GM23248 (cell line): ENCODE results near the gene CCDC170. TPM values are rescaled to one million over a fixed set of nuclear protein-coding genes. Genes with fewer than 3 reads are reported as not detected.
"Not testable (repeated sequence)": the region's sequence is repeated elsewhere in the genome, so short reads cannot be mapped to it uniquely, and the experiment has no call there.

ENCODE experiments used
- DNase-seq: peaks from one replicate; pipeline ENCODE4 v3.0.0-alpha.2; 2015
- H2AFZ ChIP-seq: fragments of 200-600 bp; sonication (generic); 2 replicates; pipeline ENCODE4 v1.6.1; 2016; ENCODE audit warnings: antibody characterized with exemption
- H3F3A ChIP-seq: fragments of 200-600 bp; sonication (generic); 2 replicates; pipeline ENCODE4 v1.6.1; 2016; ENCODE audit warnings: mild to moderate bottlenecking, antibody characterized with exemption, mixed run types; ENCODE audit not compliant: insufficient read depth
- H3K27ac ChIP-seq: fragments of 200-600 bp; sonication (generic); 2 replicates; pipeline ENCODE4 v1.5.1; 2016; ENCODE audit warnings: mild to moderate bottlenecking
- H3K27me3 ChIP-seq: fragments of 200-600 bp; sonication (generic); replicated peaks from 2 replicates; pipeline ENCODE4 v1.6.1; 2016; ENCODE audit warnings: mild to moderate bottlenecking; ENCODE audit not compliant: insufficient read depth
- H3K36me3 ChIP-seq: fragments of 200-600 bp; sonication (generic); 2 replicates; pipeline ENCODE4 v1.6.1; 2016; ENCODE audit warnings: low read depth, mild to moderate bottlenecking
- H3K4me1 ChIP-seq: fragments of 200-600 bp; sonication (generic); 2 replicates; pipeline ENCODE4 v1.6.1; 2016; ENCODE audit warnings: mild to moderate bottlenecking; ENCODE audit not compliant: insufficient read depth
- H3K4me2 ChIP-seq: fragments of 200-600 bp; sonication (generic); one replicate; pipeline ENCODE4 v1.6.1; 2016; ENCODE audit warnings: mild to moderate bottlenecking; ENCODE audit not compliant: unreplicated experiment
- H3K4me3 ChIP-seq: fragments of 200-600 bp; sonication (generic); 2 replicates; pipeline ENCODE4 v1.5.1; 2016; ENCODE audit warnings: mild to moderate bottlenecking
- H3K79me2 ChIP-seq: fragments of 200-600 bp; sonication (generic); 2 replicates; pipeline ENCODE4 v1.6.1; 2016; ENCODE audit warnings: mild to moderate bottlenecking; ENCODE audit not compliant: insufficient read depth
- H3K9ac ChIP-seq: fragments of 200-600 bp; sonication (generic); 2 replicates; pipeline ENCODE4 v1.6.1; 2016; ENCODE audit warnings: mild to moderate bottlenecking
- H3K9me2 ChIP-seq: fragments of 200-600 bp; sonication (generic); 2 replicates; pipeline ENCODE4 v1.6.1; 2016; ENCODE audit warnings: mixed run types, mild to moderate bottlenecking, moderate library complexity; ENCODE audit not compliant: insufficient read depth
- H3K9me3 ChIP-seq: fragments of 200-600 bp; sonication (generic); one replicate; pipeline ENCODE4 v1.6.1; 2017; ENCODE audit warnings: low read depth
- H4K20me1 ChIP-seq: fragments of 200-600 bp; sonication (generic); 2 replicates; pipeline ENCODE4 v1.6.0; 2016; ENCODE audit not compliant: insufficient read depth
- EZH2 ChIP-seq: fragments of 200-600 bp; sonication (generic); IDR thresholded peaks from 2 replicates; pipeline ENCODE4 v1.6.1; 2018; ENCODE audit warnings: antibody characterized with exemption, mild to moderate bottlenecking; ENCODE audit not compliant: insufficient read depth, poor library complexity, severe bottlenecking
- EZH2phosphoT487 ChIP-seq: fragments of 200-600 bp; sonication (generic); IDR thresholded peaks from 2 replicates; pipeline ENCODE4 v1.6.1; 2018; ENCODE audit warnings: antibody characterized with exemption, moderate library complexity, mild to moderate bottlenecking, low read depth; ENCODE audit not compliant: insufficient read depth
- WGBS, 2 experiments: methylation state at CpG; one replicate each; pipeline ENCODE4 v1.1.6; 2015 to 2017; ENCODE audit warnings: low lambda C conversion rate in 2 of 2, low coverage in 1 of 2; ENCODE audit errors: missing lambda C conversion rate in 2 of 2; 5-methylcytosine and 5-hydroxymethylcytosine counted together
- in situ Hi-C: fragments of 300-500 bp; cut with MboI; formaldehyde crosslinking; loops from 2 replicates; pipeline ENCODE4 v1.15.0; 2020
- polyA plus RNA-seq: library from polyadenylated mRNA; unstranded; fragments of >200 nt; fragmentation: Nextera tagmentation; extraction: Ambion mirVana; gene quantifications from 2 replicates; pipeline ENCODE4 v1.2.1, GENCODE V29; 2016
- total RNA-seq: library from RNA; depleted of rRNA; stranded (reverse); fragments of >200 nt; shearing (Covaris generic); gene quantifications from 2 replicates; pipeline ENCODE4 v1.2.3, GENCODE V29; 2014

CCDC170 gene
- total and polyA plus RNA-seq, 2 experiments from 2014 or later: 0.11 to 0.49 TPM

DNA sequence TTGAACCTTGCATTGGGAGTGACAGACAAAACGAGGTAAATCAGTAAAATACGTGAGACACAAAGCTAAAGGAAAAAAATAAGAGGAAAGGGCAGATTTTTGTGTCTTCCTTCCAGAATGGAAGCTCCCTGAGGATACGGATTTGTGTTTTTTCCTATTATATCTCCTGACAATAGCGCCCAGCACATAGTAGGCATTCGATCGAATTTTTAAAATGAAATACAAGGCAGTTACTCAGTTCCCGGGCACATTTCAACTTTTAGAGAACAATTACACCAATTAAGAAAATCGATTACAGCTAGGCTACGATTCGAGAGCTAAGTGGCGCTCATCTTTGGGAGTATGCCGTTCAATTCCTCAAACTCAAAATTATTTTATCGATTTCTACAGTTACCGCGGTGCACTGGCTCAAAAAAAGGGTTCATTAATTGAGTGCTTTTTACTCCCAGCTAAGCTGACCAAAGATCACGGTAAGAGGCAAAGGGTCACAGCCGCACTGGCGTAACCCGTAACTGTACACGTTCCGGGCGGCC, 42.3 kb upstream of the CCDC170 start:
- Histone ChIP-seq H3K27me3 (no peaks in the 10 kb centered on the region), H2AFZ (peak overlapping the region; percentile 82), H3K4me1 (peaks cover 20% of the 10 kb centered on the region), H3K9me3 (no peaks in the 10 kb centered on the region), H3K79me2 (peaks cover 82% of the 10 kb centered on the region), H3K9me2 (no peaks in the 10 kb centered on the region), H3F3A (peaks cover 26% of the 10 kb centered on the region), H3K27ac (peak overlapping the region; percentile 54), H3K9ac (peak overlapping the region; percentile 80), H3K36me3 (no peaks in the 10 kb centered on the region), H4K20me1 (no peaks in the 10 kb centered on the region), H3K4me3 (peak overlapping the region; percentile 86), H3K4me2 (peak overlapping the region; percentile 97)
- in situ Hi-C loops: no loop called here
- no peak for TF ChIP-seq EZH2
- no peak for TF ChIP-seq EZH2phosphoT487
- DNase-seq: no peak
- 1% methylated on average over 22 of the region's 22 CpGs for WGBS, 2 experiments

DNA sequence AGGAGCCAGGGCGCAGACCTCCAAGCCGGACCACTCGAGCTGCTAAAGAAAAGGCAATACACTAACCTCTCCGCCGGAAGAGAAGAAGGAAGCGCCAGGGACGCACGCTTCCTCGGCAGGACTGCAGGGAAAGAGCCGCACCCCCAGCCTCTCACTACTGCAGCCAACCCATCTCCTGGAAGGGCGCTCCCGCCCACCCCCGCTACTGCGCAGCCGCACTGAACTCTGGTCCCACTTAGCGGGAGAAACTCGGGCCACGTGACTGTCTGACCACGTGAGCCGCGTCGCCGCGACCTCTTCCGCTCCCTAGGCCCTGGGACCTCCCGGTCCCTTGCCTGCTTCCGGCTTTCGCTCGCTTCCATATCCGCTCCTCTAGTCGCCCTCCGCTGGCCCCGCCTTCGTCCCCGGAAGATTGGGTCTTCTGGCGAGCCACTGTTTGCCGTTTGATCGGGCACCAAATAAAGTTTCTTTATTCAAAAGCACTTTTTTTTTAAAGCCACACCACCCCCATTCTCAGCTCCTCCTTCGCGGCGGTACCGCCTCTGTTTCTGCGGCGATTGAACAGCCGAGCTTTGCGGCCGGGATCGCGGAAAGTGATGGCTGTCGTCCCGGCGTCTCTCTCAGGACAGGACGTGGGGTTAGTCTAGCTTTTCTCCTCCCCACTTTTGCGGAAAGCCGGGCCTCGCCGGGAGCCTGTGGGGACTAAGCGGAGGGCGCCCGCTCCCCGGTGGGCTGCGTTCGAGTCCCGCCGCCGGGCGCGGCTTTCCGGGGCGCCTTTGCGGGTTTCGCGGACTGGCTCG, 41.7 kb upstream of the CCDC170 start, which contains the start of gene RMND1:
Gene RMND1, minus strand, starts transcription at position 177 of the 800 bp plus-strand sequence. CDS start 6,315 bp downstream, outside the sequence.
- peak within 1 kb of the TSS; percentile 97 for H3K4me2 ChIP-seq
- H3K27ac ChIP-seq: peak within 1 kb of the TSS; percentile 86
- DNase-seq: peak; percentile 100
- no peaks in the 10 kb centered on the region for H3K9me2 ChIP-seq
- TF ChIP-seq EZH2phosphoT487 (no peak), EZH2 (no peak)
- peak within 1 kb of the TSS; percentile 95 for H2AFZ ChIP-seq
- no peaks in the 10 kb centered on the region for H3K9me3 ChIP-seq
- H3K27me3 ChIP-seq: no peaks in the 10 kb centered on the region
- WGBS, 2 experiments: 1% methylated on average over 62 of the region's 74 CpGs
- peaks cover 13% of the 10 kb centered on the region for H3K4me1 ChIP-seq
- no peaks in the 10 kb centered on the region for H3K36me3 ChIP-seq
- no peaks in the 10 kb centered on the region for H4K20me1 ChIP-seq
- H3K9ac ChIP-seq: peak within 1 kb of the TSS; percentile 90
- peaks cover 19% of the 10 kb centered on the region; the same call in 1 of the 2 replicates for H3F3A ChIP-seq
- H3K79me2 ChIP-seq: peaks cover 86% of the 10 kb centered on the region
- peak within 1 kb of the TSS; percentile 89 for H3K4me3 ChIP-seq
- in situ Hi-C loops: no loop called here

GRCh38 chr6:151452750-151453427, 40.9 kb upstream of the CCDC170 start:
- Histone ChIP-seq H3K9me3 (no peaks in the 10 kb centered on the region), H3K27me3 (no peaks in the 10 kb centered on the region), H3K4me2 (peak overlapping the region; percentile 96), H2AFZ (peak overlapping the region; percentile 95), H3K79me2 (peaks cover 86% of the 10 kb centered on the region), H3K4me3 (peak overlapping the region; percentile 89), H3K9me2 (no peaks in the 10 kb centered on the region), H3K4me1 (peaks cover 13% of the 10 kb centered on the region), H3K9ac (peak overlapping the region; percentile 90), H3K36me3 (no peaks in the 10 kb centered on the region), H4K20me1 (no peaks in the 10 kb centered on the region), H3F3A (peaks cover 14% of the 10 kb centered on the region; the same call in 1 of the 2 replicates), H3K27ac (peak overlapping the region; percentile 86)
- peak; percentile 66 for DNase-seq
- WGBS, 2 experiments: 1 to 2% methylated on average over 23 to 24 of the region's 24 CpGs
- TF ChIP-seq EZH2phosphoT487: no peak
- TF ChIP-seq EZH2: no peak
- in situ Hi-C loops: no loop called here

DNA sequence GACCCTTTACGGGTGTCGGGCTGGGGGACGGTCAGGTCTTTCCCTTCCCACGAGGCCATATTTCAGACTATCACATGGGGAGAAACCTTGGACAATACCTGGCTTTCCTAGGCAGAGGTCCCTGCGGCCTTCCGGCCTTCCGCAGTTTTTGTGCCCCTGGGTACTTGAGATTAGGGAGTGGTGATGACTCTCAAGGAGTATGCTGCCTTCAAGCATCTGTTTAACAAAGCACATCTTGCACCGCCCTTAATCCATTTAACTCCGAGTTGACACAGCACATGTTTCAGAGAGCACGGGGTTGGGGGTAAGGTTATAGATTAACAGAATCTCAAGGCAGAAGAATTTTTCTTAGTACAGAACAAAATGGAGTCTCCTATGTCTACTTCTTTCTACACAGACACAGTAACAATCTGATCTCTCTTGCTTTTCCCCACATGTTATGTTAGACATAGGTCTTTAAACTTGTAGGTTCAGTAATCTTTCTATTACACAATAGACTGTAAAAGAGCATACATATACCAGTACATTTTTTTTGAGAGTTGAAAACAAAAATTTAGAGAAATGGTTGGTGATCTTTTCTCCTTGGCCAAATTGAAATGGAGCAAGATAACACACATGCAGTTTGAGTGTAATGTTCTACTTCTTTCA, 37.9 kb upstream of the CCDC170 start:
- DNase-seq, H2AFZ ChIP-seq: not testable (repeated sequence)
- WGBS, 2 experiments: 81 to 83% methylated on average over 5 to 7 of the region's 10 CpGs

More for the DNA sequence above, 37.9 kb upstream of the CCDC170 start:
- H3K9me3 ChIP-seq, H3K4me2 ChIP-seq, H4K20me1 ChIP-seq, H3K27me3 ChIP-seq, H3K27ac ChIP-seq, H3K4me3 ChIP-seq, H3K9ac ChIP-seq, H3F3A ChIP-seq, H3K9me2 ChIP-seq, in situ Hi-C loops: not testable (repeated sequence)
- H3K79me2 ChIP-seq: peaks cover 83% of the 10 kb centered on the region
- H3K36me3 ChIP-seq: peaks cover 17% of the 10 kb centered on the region; the same call in 1 of the 2 replicates
- H3K4me1 ChIP-seq: peaks cover 13% of the 10 kb centered on the region
